Thyroid gland (tissue), 4 donors: ENCODE measurements around the gene MRPL12. TPM values are rescaled to one million over a fixed set of nuclear protein-coding genes. Genes with fewer than 3 reads are reported as not detected.

Experiments
- DNase-seq, 2 donors: peaks; one replicate each; pipeline ENCODE4 v3.0.0-alpha.2; 2019
- H3K27ac ChIP-seq, 3 donors: fragments of 200-600 bp; sonication (generic); 1 replicate in 2 of 3; 2 replicates in 1 of 3; pipeline ENCODE4 v1.5.1; 2016 to 2019; ENCODE audit warnings: mild to moderate bottlenecking in 1 of 3, moderate library complexity in 1 of 3
- H3K27me3 ChIP-seq: fragments of 200-600 bp; sonication (generic); one replicate; pipeline ENCODE4 v1.5.1; 2019
- H3K36me3 ChIP-seq, 2 donors: fragments of 200-600 bp; sonication (generic); one replicate each; pipeline ENCODE4 v1.5.1; 2016 to 2019
- H3K4me1 ChIP-seq, 2 donors: fragments of 200-600 bp; sonication (generic); one replicate each; pipeline ENCODE4 v1.5.1; 2017 to 2019
- H3K4me3 ChIP-seq, 3 donors: fragments of 200-600 bp; sonication (generic); replicated peaks in 1 of 3; 1 replicate in 2 of 3; 2 replicates in 1 of 3; pipeline ENCODE4 v1.5.1; 2016; ENCODE audit warnings: mild to moderate bottlenecking in 1 of 3
- H3K9me3 ChIP-seq: fragments of 200-600 bp; sonication (generic); one replicate; pipeline ENCODE4 v1.5.1; 2017
- CTCF ChIP-seq, 6 experiments: fragments of 200-600 bp in 3 of 6; fragments of 450-650 bp in 3 of 6; sonication (generic) in 3 of 6; IDR thresholded peaks; one replicate each; pipeline ENCODE4 v1.5.1; 2016 to 2019; ENCODE audit warnings: antibody characterized with exemption in 6 of 6, mild to moderate bottlenecking in 2 of 6, inconsistent platforms in 1 of 6, moderate library complexity in 1 of 6
- POLR2A ChIP-seq, 2 donors: fragments of 450-650 bp; IDR thresholded peaks; one replicate each; pipeline ENCODE4 v1.6.1; 2017; ENCODE audit warnings: antibody characterized with exemption in 2 of 2, mild to moderate bottlenecking in 2 of 2, moderate library complexity in 1 of 2
- WGBS, 2 donors: methylation state at CpG; one replicate each; pipeline ENCODE4 v1.1.5; 2017; 5-methylcytosine and 5-hydroxymethylcytosine counted together
- intact Hi-C: fragments of 100-400 bp; cut with DNase I; formaldehyde crosslinking; loops from one replicate; pipeline ENCODE4 v1.15.1; 2023
- total RNA-seq, 4 donors: library from RNA; depleted of rRNA; stranded (reverse); fragments of >200 nt; gene quantifications; one replicate each; pipeline ENCODE4 v1.2.3, GENCODE V29; 2016

The MRPL12 gene
- 10 to 100 TPM; 30.7 to 89.3 (median 46.4) TPM for total RNA-seq

- peaks cover 29 to 39% of the 10 kb centered on the region in 2 donors for H3K36me3 ChIP-seq
- H3K4me1 ChIP-seq: peaks cover 18 to 24% of the 10 kb centered on the region in 2 donors
- no peaks in the 10 kb centered on the region for H3K9me3 ChIP-seq
- DNase-seq: peak; percentile 92 to 93
- H3K27ac ChIP-seq: peak within 1 kb of the TSS; percentile 77 to 82 (median 79)
- intact Hi-C loops: no loop called here
- peak within 1 kb of the TSS; percentile 83 to 98 (median 90) for H3K4me3 ChIP-seq
- WGBS, 2 donors: 0 to 3% methylated on average over 8 to 32 of the region's 102 CpGs
- no peaks in the 10 kb centered on the region for H3K27me3 ChIP-seq
- TF ChIP-seq CTCF (IDR thresholded peaks at IDR 0.05) (peak in 3 of 6 experiments; percentile 28 to 47 (median 37)), POLR2A (IDR thresholded peaks at IDR 0.05) (peak in 1 of 2 donors; percentile 85)
These were observed at the start of gene MRPL12 for GRCh38 chr17:81702934-81703746. Gene MRPL12, plus strand, starts transcription at chr17:81703367. Its CDS starts 135 bp downstream, at chr17:81703502.

- no peak overlapping the region for H3K4me3 ChIP-seq
- no peak overlapping the region for H3K27ac ChIP-seq
- H3K4me1 ChIP-seq: no peaks in the 10 kb centered on the region
- H3K27me3 ChIP-seq: no peaks in the 10 kb centered on the region
- no peaks in the 10 kb centered on the region for H3K36me3 ChIP-seq
- no peaks in the 10 kb centered on the region for H3K9me3 ChIP-seq
- DNase-seq: no peak
- intact Hi-C loops: no loop called here
- no peak for TF ChIP-seq POLR2A (IDR thresholded peaks at IDR 0.05)
- no peak for TF ChIP-seq CTCF (IDR thresholded peaks at IDR 0.05)
- 69 to 76% methylated on average over 9 to 15 of the region's 18 CpGs for WGBS, 2 donors
These were observed 47.6 kb upstream of the MRPL12 start for GRCh38 chr17:81655378-81656117.

GRCh38 chr17:81656118-81656743 lies 46.9 kb upstream of the MRPL12 start, which contains the start of gene PDE6G:
Gene PDE6G, minus strand, starts transcription at chr17:81656542. Its CDS starts 3,237 bp downstream, at chr17:81653305.
- no peak within 1 kb of the TSS for H3K4me3 ChIP-seq
- H3K36me3 ChIP-seq: no peaks in the 10 kb centered on the region
- intact Hi-C loops: no loop called here
- H3K27ac ChIP-seq: no peak within 1 kb of the TSS
- DNase-seq: no peak
- no peak for TF ChIP-seq POLR2A (IDR thresholded peaks at IDR 0.05)
- WGBS, 2 donors: 77 to 80% methylated on average over 5 to 10 of the region's 15 CpGs
- no peaks in the 10 kb centered on the region for H3K4me1 ChIP-seq
- H3K27me3 ChIP-seq: no peaks in the 10 kb centered on the region
- no peaks in the 10 kb centered on the region for H3K9me3 ChIP-seq

GRCh38 chr17:81656835-81657234 lies 46.3 kb upstream of the MRPL12 start:
- no peak overlapping the region for H3K4me3 ChIP-seq
- no peak overlapping the region for H3K27ac ChIP-seq
- no peaks in the 10 kb centered on the region for H3K27me3 ChIP-seq
- no peaks in the 10 kb centered on the region for H3K9me3 ChIP-seq
- H3K36me3 ChIP-seq: no peaks in the 10 kb centered on the region
- H3K4me1 ChIP-seq: no peaks in the 10 kb centered on the region
- intact Hi-C loops: no loop called here
- no peak for TF ChIP-seq CTCF (IDR thresholded peaks at IDR 0.05)
- no peak for DNase-seq
- WGBS, 2 donors: 58 to 76% methylated on average over 3 of the region's 4 CpGs

- DNase-seq: no peak
- TF ChIP-seq CTCF (IDR thresholded peaks at IDR 0.05) (no peak), POLR2A (IDR thresholded peaks at IDR 0.05) (no peak)
- no peaks in the 10 kb centered on the region for H3K27me3 ChIP-seq
- H3K4me3 ChIP-seq: no peak overlapping the region
- no peaks in the 10 kb centered on the region for H3K36me3 ChIP-seq
- intact Hi-C loops: no loop called here
- H3K9me3 ChIP-seq: no peaks in the 10 kb centered on the region
- 83 to 84% methylated on average over 5 of the region's 5 CpGs for WGBS, 2 donors
- no peaks in the 10 kb centered on the region for H3K4me1 ChIP-seq
- H3K27ac ChIP-seq: no peak overlapping the region
These were observed 44.1 kb upstream of the MRPL12 start for GRCh38 chr17:81659038-81659437.
